Panc1 (cell line): Measurements from ENCODE around the gene TEDC2. TPM values are rescaled to one million over a fixed set of nuclear protein-coding genes. Genes with fewer than 3 reads are reported as not detected.

Experiments used
- ATAC-seq: fragments of 200-7000 bp; cut with Tn5 transposase; 2 replicates; pipeline ENCODE4 v1.9.1; 2020; ENCODE audit warnings: mild to moderate bottlenecking, moderate library complexity
- BruUV-seq: library from RNA; stranded (reverse); fragments of 400-500 nt; replicated peaks from 2 replicates; lab custom pipeline; 2021; lab: Mats Ljungman, UMichigan
- CTCF ChIA-PET: fragments of 300-600 bp; sonication (Branson Sonifier 250); formaldehyde crosslinking; loops from one replicate; lab custom pipeline; 2022; ENCODE audit warnings: antibody characterized with exemption; lab: Charles Lee
- POLR2A ChIA-PET: fragments of 300-600 bp; sonication (Branson Sonifier 250); formaldehyde crosslinking; loops from one replicate; lab custom pipeline; 2022; ENCODE audit warnings: antibody characterized with exemption; lab: Charles Lee
- DNase-seq: peaks from one replicate; pipeline ENCODE4 v3.0.0-alpha.2; 2010; ENCODE audit warnings: low read depth, low spot score
- H3K27ac ChIP-seq: 2 replicates; pipeline ENCODE4 v1.5.1; 2011; ENCODE audit warnings: mild to moderate bottlenecking, low read length, inconsistent platforms
- H3K27me3 ChIP-seq: fragments of 200-500 bp; sonication (Bioruptor generic); 2 replicates; pipeline ENCODE4 v1.6.0; 2014; ENCODE audit warnings: low read length, inconsistent platforms; ENCODE audit not compliant: control insufficient read depth, insufficient read depth
- H3K36me3 ChIP-seq: fragments of 200-500 bp; sonication (Bioruptor generic); 2 replicates; pipeline ENCODE4 v1.5.1; 2014; ENCODE audit warnings: inconsistent platforms, mild to moderate bottlenecking, low read length, moderate library complexity; ENCODE audit not compliant: control insufficient read depth, insufficient read depth
- H3K4me1 ChIP-seq: 2 replicates; pipeline ENCODE4 v1.5.1; 2011; ENCODE audit warnings: inconsistent platforms, mild to moderate bottlenecking, low read length, moderate library complexity; ENCODE audit not compliant: control insufficient read depth, insufficient read depth
- H3K4me3 ChIP-seq, 2 experiments: 2 replicates each; pipeline ENCODE4 v1.5.1; 2011 to 2012; ENCODE audit warnings: low read depth in 2 of 2, low read length in 2 of 2, mild to moderate bottlenecking in 2 of 2, inconsistent platforms in 1 of 2, moderate library complexity in 1 of 2
- H3K9me3 ChIP-seq: fragments of 200-500 bp; sonication (Bioruptor generic); 2 replicates; pipeline ENCODE4 v1.5.1; 2014; ENCODE audit warnings: low read depth, mild to moderate bottlenecking, inconsistent platforms, low read length, moderate library complexity; ENCODE audit not compliant: control insufficient read depth, insufficient read depth
- POLR2AphosphoS5 ChIP-seq: IDR thresholded peaks from 2 replicates; pipeline ENCODE4 v1.6.1; 2012; ENCODE audit warnings: mild to moderate bottlenecking, low read depth, low read length, moderate library complexity
- REST ChIP-seq, 2 experiments: IDR thresholded peaks; 2 replicates each; pipeline ENCODE4 v1.6.1; 2011 to 2012; ENCODE audit warnings: low read depth in 2 of 2, control low read depth in 1 of 2, low read length in 1 of 2, mild to moderate bottlenecking in 1 of 2, moderate library complexity in 1 of 2; ENCODE audit not compliant: insufficient read depth in 1 of 2
- SIN3A ChIP-seq: IDR thresholded peaks from 2 replicates; pipeline ENCODE4 v1.6.1; 2012; ENCODE audit warnings: low read depth, mild to moderate bottlenecking, low read length, moderate library complexity, borderline replicate concordance; ENCODE audit not compliant: insufficient read depth
- TCF7L2 ChIP-seq: IDR thresholded peaks from 2 replicates; pipeline ENCODE4 v1.6.1; 2011; ENCODE audit warnings: mild to moderate bottlenecking, low read depth, low read length, inconsistent platforms
- in situ Hi-C: cut with HindIII; loops from 2 replicates; pipeline ENCODE4 v1.10.0; 2016; ENCODE audit warnings: low sequenced_read_pairs, low pct_unique_long_range_greater_than_20kb
- intact Hi-C: fragments of 100-400 bp; cut with micrococcal nuclease; formaldehyde crosslinking; loops from one replicate; pipeline ENCODE4 v1.10.0; 2022; ENCODE audit not compliant: unreplicated experiment
- total RNA-seq: library from RNA; stranded (reverse); gene quantifications from one replicate; pipeline ENCODE4 v1.2.1, GENCODE V29; 2021; ENCODE audit not compliant: unreplicated experiment
- TF ChIP-seq, protein P1 (sequence below): fragments of 450-650 bp; IDR thresholded peaks from 2 replicates; pipeline ENCODE4 v1.5.1; 2017; ENCODE audit warnings: mild to moderate bottlenecking

The TEDC2 gene
- total RNA-seq, 1 experiment from 2014 or later: 25.0 TPM

GRCh38 chr16:2472488-2472864 is 12.6 kb downstream of the TEDC2 start:
- TF ChIP-seq SIN3A (no peak), TCF7L2 (no peak), REST (IDR thresholded peaks at IDR 0.05; ENCODE audit: insufficient read depth in 1 of 2, low read depth in 2 of 2, low read length in 1 of 2) (no peak), POLR2AphosphoS5 (no peak)
- TF ChIP-seq, protein P1, sequence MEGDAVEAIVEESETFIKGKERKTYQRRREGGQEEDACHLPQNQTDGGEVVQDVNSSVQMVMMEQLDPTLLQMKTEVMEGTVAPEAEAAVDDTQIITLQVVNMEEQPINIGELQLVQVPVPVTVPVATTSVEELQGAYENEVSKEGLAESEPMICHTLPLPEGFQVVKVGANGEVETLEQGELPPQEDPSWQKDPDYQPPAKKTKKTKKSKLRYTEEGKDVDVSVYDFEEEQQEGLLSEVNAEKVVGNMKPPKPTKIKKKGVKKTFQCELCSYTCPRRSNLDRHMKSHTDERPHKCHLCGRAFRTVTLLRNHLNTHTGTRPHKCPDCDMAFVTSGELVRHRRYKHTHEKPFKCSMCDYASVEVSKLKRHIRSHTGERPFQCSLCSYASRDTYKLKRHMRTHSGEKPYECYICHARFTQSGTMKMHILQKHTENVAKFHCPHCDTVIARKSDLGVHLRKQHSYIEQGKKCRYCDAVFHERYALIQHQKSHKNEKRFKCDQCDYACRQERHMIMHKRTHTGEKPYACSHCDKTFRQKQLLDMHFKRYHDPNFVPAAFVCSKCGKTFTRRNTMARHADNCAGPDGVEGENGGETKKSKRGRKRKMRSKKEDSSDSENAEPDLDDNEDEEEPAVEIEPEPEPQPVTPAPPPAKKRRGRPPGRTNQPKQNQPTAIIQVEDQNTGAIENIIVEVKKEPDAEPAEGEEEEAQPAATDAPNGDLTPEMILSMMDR: no peak
- POLR2A ChIA-PET: no interaction called here
- no TSS peak for BruUV-seq
- H3K4me1 ChIP-seq: peaks cover 58% of the 10 kb centered on the region
- H3K4me3 ChIP-seq: no peak overlapping the region
- DNase-seq: no peak
- H3K9me3 ChIP-seq: no peaks in the 10 kb centered on the region
- in situ Hi-C loops: no loop called here
- H3K36me3 ChIP-seq: no peaks in the 10 kb centered on the region; the same call in 1 of the 2 replicates
- no peak for ATAC-seq
- intact Hi-C loops: no loop called here
- no peaks in the 10 kb centered on the region for H3K27me3 ChIP-seq
- CTCF ChIA-PET: no interaction called here
- H3K27ac ChIP-seq: no peak overlapping the region

DNA sequence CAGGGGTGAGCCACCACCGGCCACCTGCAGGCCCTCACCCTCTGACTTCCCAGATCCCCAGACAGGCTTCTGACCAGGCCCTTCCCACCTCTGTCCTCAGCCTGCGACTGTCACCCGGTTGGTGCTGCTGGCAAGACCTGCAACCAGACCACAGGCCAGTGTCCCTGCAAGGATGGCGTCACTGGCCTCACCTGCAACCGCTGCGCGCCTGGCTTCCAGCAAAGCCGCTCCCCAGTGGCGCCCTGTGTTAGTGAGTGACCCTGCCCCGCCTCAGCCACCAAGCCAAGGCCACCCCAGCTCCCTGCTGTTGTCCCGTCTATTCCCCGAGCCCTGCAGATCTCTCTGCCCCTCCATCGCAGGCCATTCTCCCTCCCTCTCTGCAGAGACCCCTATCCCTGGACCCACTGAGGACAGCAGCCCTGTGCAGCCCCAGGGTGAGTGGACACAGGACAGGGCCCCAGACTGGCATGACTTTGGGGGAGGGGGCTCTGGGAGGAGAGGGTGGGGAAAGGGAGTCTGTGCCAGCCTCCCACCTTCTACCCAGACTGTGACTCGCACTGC is 13.1 kb downstream of the TEDC2 start:
- no peaks in the 10 kb centered on the region; the same call in 1 of the 2 replicates for H3K36me3 ChIP-seq
- H3K27ac ChIP-seq: peak overlapping the region; percentile 7; the same call in 1 of the 2 replicates
- in situ Hi-C loops: no loop called here
- H3K9me3 ChIP-seq: no peaks in the 10 kb centered on the region
- H3K4me1 ChIP-seq: peaks cover 58% of the 10 kb centered on the region
- CTCF ChIA-PET: no interaction called here
- TF ChIP-seq POLR2AphosphoS5 (peak; percentile 18; the same call in 1 of the 2 replicates), TCF7L2 (no peak), REST (IDR thresholded peaks at IDR 0.05; ENCODE audit: insufficient read depth in 1 of 2, low read depth in 2 of 2, low read length in 1 of 2) (no peak), SIN3A (no peak)
- TF ChIP-seq, protein P1: no peak
- intact Hi-C loops: no loop called here
- BruUV-seq: no TSS peak
- POLR2A ChIA-PET: no interaction called here
- DNase-seq: no peak
- H3K4me3 ChIP-seq: peak overlapping the region; percentile 34 to 60; a peak in 3 of 4 replicates
- ATAC-seq: no peak
- H3K27me3 ChIP-seq: no peaks in the 10 kb centered on the region
